Stimulated activated CD4-positive, alpha-beta T cell treated with anti-CD3 and anti-CD28 coated beads, TNF-alpha, amount 100 ng/mL, for 4 hours (primary cell): ENCODE data around the gene UCP1.

Experiments
- DNase-seq, 3 experiments: peaks; one replicate each; pipeline ENCODE4 v3.0.0-alpha.2; 2020; ENCODE audit warnings: low read depth in 3 of 3

UCP1 gene

GRCh38 chr4:140568507-140569306 is at the start of gene UCP1:
Gene UCP1, minus strand, starts transcription at chr4:140568961. Its CDS starts 232 bp downstream, at chr4:140568729.
- DNase-seq, result no peak

- no peak for DNase-seq
Observed at GRCh38 chr4:140617499-140618248, 48.9 kb upstream of the UCP1 start.

DNA sequence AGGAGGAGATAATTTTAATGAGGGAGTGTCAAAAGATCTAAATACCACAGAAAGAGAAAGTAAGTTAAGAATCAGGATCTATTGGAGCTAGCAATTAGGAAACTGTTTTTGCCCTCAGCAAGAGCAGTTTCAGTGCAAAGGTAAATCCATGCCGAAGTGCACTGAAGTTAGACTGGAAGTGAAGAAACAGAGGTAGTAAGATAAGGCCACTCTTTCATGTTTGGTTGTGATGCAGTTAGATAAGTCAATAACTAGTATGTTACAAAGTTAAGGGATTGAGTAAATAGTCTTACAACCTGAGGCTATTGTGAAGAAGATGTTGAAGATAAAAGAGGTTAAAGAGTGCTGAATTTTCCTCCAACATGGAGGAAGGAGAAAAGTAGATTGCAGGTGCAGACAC is 46.7 kb upstream of the UCP1 start:
- no peak for DNase-seq

- no peak for DNase-seq
Observed at GRCh38 chr4:140612357-140612756, 43.6 kb upstream of the UCP1 start.

DNA sequence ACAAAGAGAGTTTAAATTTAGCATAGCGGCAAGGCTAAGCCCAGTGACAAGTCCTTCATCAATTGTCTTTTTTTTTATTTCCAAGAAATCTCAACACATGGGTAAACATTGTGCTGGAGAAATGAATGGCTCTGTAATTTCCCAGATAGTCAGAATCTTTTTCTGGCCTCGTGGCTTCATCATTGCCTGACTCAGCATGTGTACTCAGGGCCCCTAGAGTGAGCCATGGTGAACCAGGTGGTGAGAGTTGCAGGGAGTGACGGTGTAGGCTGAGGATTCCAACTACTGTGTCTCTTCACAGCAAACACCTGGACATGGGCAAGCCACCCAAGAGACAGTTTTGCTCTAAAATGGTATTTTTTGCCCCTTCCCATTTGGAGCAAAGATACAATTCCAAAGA is 43.1 kb upstream of the UCP1 start:
- no peak for DNase-seq

DNA sequence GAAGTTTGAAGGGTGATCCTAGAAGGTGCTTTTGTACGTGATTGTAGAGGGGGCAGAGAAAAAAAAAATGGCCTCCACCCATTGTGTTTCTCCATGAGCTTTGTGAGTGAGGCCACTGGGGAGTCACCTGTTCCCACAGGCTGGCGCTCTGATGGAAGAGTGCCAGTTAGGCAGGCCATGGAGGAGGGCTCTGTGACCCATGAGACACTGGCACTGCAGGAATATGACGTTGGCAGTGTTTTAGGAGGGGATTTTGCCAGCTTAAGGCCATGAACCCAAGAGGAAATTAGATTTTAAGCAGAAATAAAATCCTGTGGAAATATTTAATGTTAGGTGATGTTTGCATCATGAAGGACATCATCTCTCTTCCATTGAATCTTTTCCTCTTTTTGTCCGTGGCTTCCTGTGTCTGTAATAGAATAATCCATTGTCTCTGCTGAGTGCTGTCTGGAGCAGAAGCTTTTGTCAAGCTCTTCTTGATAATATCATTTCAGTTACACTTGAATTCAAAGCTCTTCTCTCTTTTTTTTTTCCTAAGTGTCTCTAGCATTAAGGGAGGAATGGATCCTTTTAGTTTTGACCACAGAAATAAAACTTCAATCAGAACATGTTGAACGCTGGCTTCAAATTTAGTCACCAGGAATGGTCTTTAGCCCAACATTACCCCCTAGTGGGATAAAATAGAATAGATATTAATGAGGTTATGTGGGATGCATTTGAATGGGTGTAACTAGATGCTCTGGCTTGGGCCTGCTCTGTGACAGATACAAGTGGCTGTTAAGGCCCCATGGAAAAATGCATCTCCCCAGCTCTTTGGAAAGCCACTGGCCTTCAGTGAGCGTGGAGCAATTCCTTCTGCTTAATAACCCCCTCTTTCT is 41.0 kb upstream of the UCP1 start:
- DNase-seq, result no peak

- DNase-seq, result no peak
Observed at GRCh38 chr4:140607852-140608251, 39.1 kb upstream of the UCP1 start.

DNA sequence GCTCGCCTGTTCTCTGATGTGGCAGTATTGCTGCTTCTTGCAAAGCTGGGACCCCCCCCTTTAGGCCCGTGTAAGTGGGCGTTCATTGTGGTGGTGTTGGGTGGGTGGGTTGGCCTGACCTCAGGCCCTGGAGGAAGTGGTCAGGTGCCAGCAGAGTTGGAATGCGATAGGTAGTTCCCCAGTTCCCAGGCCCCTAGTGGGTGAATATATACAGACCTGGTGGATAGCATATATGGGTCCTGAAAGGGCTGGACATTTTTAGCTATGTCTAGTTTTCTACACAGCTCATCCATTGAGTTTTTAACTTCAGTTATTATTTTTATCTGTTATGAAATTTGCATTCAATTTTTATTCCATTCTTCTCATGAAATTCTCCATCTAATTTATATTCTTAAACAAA is 35.8 kb upstream of the UCP1 start:
- DNase-seq, result no peak

GRCh38 chr4:140603286-140603685 is 34.5 kb upstream of the UCP1 start:
- no peak for DNase-seq

DNA sequence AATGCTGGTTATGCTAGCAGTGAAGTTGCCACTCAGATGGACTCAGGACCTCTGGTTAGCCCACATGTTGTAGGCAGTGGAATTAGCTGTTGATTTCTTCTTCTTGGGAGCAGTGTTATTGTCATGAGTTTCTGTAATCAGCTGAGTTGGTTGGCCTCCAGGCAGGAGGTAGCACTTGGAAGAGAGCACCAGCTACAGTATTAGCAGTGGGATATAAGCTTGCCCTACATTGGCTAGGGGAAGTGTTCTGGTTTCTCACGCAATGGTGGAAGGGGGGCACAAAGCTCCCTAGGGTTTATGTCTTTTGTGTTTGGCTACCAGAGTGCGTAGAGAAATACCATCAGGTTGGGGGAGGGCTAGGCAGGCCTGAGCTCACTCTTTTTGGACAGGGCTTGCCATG is 34.0 kb upstream of the UCP1 start:
- no peak for DNase-seq

DNA sequence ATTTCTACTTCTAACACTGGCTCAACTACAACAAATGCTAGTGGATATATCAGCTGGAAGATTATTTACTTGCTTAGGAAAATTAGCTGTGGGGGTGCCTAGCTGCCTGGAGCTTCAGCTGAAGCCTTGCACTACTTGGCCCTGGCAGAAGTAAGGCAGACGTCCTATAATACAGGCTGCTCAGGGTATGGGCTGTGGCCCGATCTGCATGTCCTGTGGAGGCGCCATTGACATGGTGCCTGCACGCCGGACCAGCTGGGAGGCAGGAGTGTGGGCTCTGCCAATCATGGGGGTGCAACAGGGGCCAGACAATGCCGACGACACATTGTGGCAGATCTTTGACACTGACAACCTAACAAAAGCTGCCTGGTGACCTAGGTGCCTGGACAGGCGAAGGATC is 31.6 kb upstream of the UCP1 start:
- no peak for DNase-seq

- DNase-seq, result no peak
Observed at GRCh38 chr4:140595065-140595464, 26.3 kb upstream of the UCP1 start.

- no peak for DNase-seq
Observed at GRCh38 chr4:140584439-140584838, 15.7 kb upstream of the UCP1 start.

GRCh38 chr4:140581078-140581477 is 12.3 kb upstream of the UCP1 start:
- no peak for DNase-seq

DNA sequence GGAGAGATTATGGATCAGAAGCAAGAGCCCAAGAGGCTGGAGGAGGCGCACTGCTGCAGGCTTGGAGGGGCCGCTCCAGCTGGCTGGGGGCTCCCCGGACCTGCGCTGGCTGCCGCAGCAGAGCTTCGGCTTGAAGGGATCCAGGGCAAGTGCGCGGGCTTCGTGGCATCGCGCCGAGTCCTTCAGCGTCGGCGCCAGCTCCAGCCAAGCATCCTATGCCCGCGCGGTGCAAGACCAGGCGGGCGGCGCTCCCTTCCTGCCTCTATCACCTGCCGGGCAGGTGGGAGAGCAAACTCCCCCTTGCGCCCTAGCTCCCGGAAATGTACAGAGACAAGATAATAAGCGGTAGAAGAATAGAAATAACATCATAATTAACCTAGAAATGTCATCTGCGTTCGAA is 10.5 kb upstream of the UCP1 start:
- no peak for DNase-seq

GRCh38 chr4:140575489-140575888 is 6.7 kb upstream of the UCP1 start:
- DNase-seq, result no peak

DNA sequence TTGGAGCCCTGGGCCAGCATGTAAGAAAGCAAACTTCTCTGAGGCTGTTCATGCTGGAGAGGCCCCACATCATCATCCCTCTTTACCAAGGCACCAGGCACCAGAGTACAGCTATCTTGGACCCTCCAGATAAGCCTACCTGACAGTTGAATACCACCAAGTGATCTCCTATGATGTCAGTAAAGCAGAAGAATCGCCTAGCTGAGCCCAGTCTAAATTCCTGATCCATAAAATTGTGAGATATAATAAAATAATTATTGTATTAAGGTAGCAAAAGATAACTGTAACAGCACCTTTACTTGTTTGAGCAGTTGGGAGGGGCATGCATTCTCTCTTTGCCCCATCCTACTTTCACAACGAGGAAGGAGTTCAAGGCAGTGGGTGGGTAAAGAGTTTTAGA is 2.9 kb upstream of the UCP1 start:
- no peak for DNase-seq

- DNase-seq, result no peak
Observed at GRCh38 chr4:140569307-140569638, 512 bp upstream of the UCP1 start.

DNA sequence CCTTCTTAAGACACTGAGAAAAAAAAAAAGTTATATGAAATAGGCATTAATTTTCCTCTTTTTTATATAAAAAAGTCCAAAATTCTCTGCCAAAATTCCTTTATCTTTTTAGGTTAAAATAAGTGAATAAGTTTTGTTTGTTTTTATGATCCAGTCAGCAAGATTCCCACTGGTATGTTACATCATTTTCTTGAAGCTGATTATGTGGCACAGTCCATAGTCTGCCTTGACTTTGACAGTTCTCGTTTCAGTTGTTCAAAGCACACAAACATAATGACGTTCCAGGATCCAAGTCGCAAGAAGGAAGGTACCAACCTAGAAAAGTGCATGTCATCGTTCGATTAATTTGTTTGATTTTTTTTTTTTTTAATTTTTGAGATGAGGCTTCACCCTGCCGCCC is 9.1 kb downstream of the UCP1 start:
- DNase-seq, result no peak

- DNase-seq, result no peak
Observed at GRCh38 chr4:140557831-140558435, 10.8 kb downstream of the UCP1 start.

GRCh38 chr4:140556372-140557085 is 12.2 kb downstream of the UCP1 start:
- DNase-seq, result peak in 1 of 3 experiments; percentile 0
